PC-9 (cell line): ENCODE measurements around the gene MOCOS. TPM values are rescaled to one million over a fixed set of nuclear protein-coding genes. Genes with fewer than 3 reads are reported as not detected.

Experiments used
- BruUV-seq: library from RNA; stranded (reverse); fragments of 400-500 nt; replicated peaks from 2 replicates; lab custom pipeline; 2021; lab: Mats Ljungman, UMichigan
- CTCF ChIA-PET: fragments of 300-600 bp; sonication (Branson Sonifier 250); formaldehyde crosslinking; loops from one replicate; lab custom pipeline; 2022; ENCODE audit warnings: antibody characterized with exemption; lab: Charles Lee
- POLR2A ChIA-PET: fragments of 300-600 bp; sonication (Branson Sonifier 250); formaldehyde crosslinking; loops from one replicate; lab custom pipeline; 2022; ENCODE audit warnings: antibody characterized with exemption; ENCODE audit not compliant: unreplicated experiment; lab: Charles Lee
- DNase-seq, 2 experiments: peaks; one replicate each; pipeline versions ENCODE4 v3.0.0 to v3.0.0-alpha.2; 2015 to 2022; ENCODE audit warnings: mixed read lengths in 1 of 2
- H2AFZ ChIP-seq: fragments of 200-600 bp; sonication (generic); 2 replicates; pipeline ENCODE4 v1.8.1; 2017; ENCODE audit warnings: antibody characterized with exemption
- H3F3A ChIP-seq: fragments of 200-600 bp; sonication (generic); 2 replicates; pipeline ENCODE4 v1.8.1; 2017; ENCODE audit warnings: antibody characterized with exemption, mild to moderate bottlenecking, low read depth; ENCODE audit not compliant: insufficient read depth
- H3K27ac ChIP-seq: fragments of 200-600 bp; sonication (generic); 2 replicates; pipeline ENCODE4 v1.6.1; 2016; ENCODE audit warnings: mixed run types
- H3K27me3 ChIP-seq: fragments of 200-600 bp; sonication (generic); 2 replicates; pipeline ENCODE4 v1.6.1; 2016; ENCODE audit warnings: low read depth, mixed run types; ENCODE audit not compliant: insufficient read depth
- H3K36me3 ChIP-seq: fragments of 200-600 bp; sonication (generic); 2 replicates; pipeline ENCODE4 v1.6.1; 2016; ENCODE audit warnings: low read depth, mixed run types
- H3K4me1 ChIP-seq: fragments of 200-600 bp; sonication (generic); replicated peaks from 2 replicates; pipeline ENCODE4 v1.6.1; 2016; ENCODE audit warnings: mixed run types; ENCODE audit not compliant: insufficient read depth
- H3K4me2 ChIP-seq: fragments of 200-600 bp; sonication (generic); 2 replicates; pipeline ENCODE4 v1.6.1; 2017; ENCODE audit warnings: mixed run types
- H3K4me3 ChIP-seq: fragments of 200-600 bp; sonication (generic); 2 replicates; pipeline ENCODE4 v1.6.1; 2016; ENCODE audit warnings: mixed run types
- H3K79me2 ChIP-seq: fragments of 200-600 bp; sonication (generic); 2 replicates; pipeline ENCODE4 v1.6.1; 2017; ENCODE audit warnings: low read depth, mixed run types
- H3K9me2 ChIP-seq: fragments of 200-600 bp; sonication (generic); 2 replicates; pipeline ENCODE4 v1.8.1; 2017; ENCODE audit warnings: mild to moderate bottlenecking; ENCODE audit not compliant: insufficient read depth
- H3K9me3 ChIP-seq: fragments of 200-600 bp; sonication (generic); 2 replicates; pipeline ENCODE4 v1.8.1; 2016; ENCODE audit warnings: low read depth; ENCODE audit not compliant: insufficient read depth
- H4K20me1 ChIP-seq: fragments of 200-600 bp; sonication (generic); 2 replicates; pipeline ENCODE4 v1.8.1; 2017; ENCODE audit not compliant: insufficient read depth
- EZH2 ChIP-seq: fragments of 200-600 bp; sonication (generic); IDR thresholded peaks from 2 replicates; pipeline ENCODE4 v1.8.0; 2017; ENCODE audit warnings: antibody characterized with exemption, low read depth
- intact Hi-C: fragments of 100-400 bp; cut with micrococcal nuclease; formaldehyde crosslinking; loops from one replicate; pipeline ENCODE4 v1.10.0; 2022; ENCODE audit not compliant: unreplicated experiment
- total RNA-seq: library from RNA; stranded (reverse); gene quantifications from 2 replicates; pipeline ENCODE4 v1.2.3, GENCODE V29; 2021
- TF ChIP-seq, protein P1 (sequence below): fragments of 200-600 bp; sonication (generic); conservative IDR thresholded peaks from 2 replicates; pipeline ENCODE4 v1.6.1; 2017; ENCODE audit warnings: mixed run types, antibody characterized with exemption, mild to moderate bottlenecking, moderate library complexity

Gene MOCOS
- total RNA-seq, 1 experiment from 2014 or later, result 30.4 TPM

DNA sequence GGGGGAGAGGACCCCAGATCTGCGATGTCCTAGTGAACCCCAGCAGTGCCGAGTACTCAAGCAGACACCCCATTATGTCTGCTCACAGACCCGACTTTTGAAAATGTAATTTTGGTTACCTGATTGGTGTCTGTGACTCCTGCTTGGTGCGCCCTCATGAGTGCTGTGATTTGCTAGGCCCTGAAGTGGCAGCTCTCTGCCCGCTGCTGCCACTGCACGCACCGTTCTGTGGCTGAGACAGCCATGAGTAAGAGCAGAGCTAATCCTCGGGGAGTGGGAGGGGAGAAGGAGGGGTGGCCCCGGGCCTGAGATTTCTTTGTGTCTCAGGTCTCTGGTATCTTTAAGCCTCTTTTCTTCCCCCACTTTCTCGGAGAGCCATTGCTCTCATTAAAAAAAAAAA lies 128.4 kb downstream of the MOCOS start:
- DNase-seq, result peak in 1 of 2 experiments; percentile 31
- intact Hi-C loops, result no loop called here
- Histone ChIP-seq H3K79me2 (peaks cover 22% of the 10 kb centered on the region), H3K9me2 (no peaks in the 10 kb centered on the region), H3K27ac (peak overlapping the region; percentile 67; the same call in 1 of the 2 replicates), H3K4me1 (peaks cover 58% of the 10 kb centered on the region), H3K4me3 (no peak overlapping the region), H3K36me3 (no peaks in the 10 kb centered on the region), H3K27me3 (no peaks in the 10 kb centered on the region), H3K4me2 (no peak overlapping the region; the same call in 1 of the 2 replicates), H3F3A (peaks cover 14% of the 10 kb centered on the region; the same call in 1 of the 2 replicates), H3K9me3 (no peaks in the 10 kb centered on the region), H4K20me1 (no peaks in the 10 kb centered on the region), H2AFZ (no peak overlapping the region)
- CTCF ChIA-PET, result interaction anchor here (0.7 kb wide), 1 partner anchor 99 kb away, joined by 5 read pairs; no protein-coding TSS in a partner anchor
- POLR2A ChIA-PET, result interaction anchor here (0.6 kb wide), 2 partner anchors 17 to 114 kb away, joined by 3 to 4 read pairs; no protein-coding TSS in a partner anchor
- TF ChIP-seq, protein P1, sequence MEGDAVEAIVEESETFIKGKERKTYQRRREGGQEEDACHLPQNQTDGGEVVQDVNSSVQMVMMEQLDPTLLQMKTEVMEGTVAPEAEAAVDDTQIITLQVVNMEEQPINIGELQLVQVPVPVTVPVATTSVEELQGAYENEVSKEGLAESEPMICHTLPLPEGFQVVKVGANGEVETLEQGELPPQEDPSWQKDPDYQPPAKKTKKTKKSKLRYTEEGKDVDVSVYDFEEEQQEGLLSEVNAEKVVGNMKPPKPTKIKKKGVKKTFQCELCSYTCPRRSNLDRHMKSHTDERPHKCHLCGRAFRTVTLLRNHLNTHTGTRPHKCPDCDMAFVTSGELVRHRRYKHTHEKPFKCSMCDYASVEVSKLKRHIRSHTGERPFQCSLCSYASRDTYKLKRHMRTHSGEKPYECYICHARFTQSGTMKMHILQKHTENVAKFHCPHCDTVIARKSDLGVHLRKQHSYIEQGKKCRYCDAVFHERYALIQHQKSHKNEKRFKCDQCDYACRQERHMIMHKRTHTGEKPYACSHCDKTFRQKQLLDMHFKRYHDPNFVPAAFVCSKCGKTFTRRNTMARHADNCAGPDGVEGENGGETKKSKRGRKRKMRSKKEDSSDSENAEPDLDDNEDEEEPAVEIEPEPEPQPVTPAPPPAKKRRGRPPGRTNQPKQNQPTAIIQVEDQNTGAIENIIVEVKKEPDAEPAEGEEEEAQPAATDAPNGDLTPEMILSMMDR, result no peak
- TF ChIP-seq EZH2, result no peak
- BruUV-seq, result no TSS peak

DNA sequence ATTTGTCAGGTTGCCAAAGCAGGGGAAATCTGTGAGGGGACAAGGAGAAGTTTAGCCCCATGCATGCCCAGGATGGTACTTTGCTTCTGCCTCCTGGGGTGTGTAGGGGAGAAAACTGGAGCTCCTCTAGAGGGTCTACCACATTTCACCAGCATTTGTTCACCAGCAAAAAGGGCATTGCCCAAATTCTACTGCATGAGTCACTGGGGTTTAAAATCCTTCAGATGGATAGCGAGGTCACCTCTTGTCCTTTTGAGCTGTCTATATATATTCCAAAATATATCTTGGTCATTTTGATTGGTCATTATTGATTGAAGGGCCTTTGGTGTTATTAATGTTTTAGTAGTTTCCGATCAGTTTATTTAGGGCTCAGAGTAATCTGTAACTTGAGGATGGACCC lies 128.9 kb downstream of the MOCOS start:
- intact Hi-C loops, result no loop called here
- Histone ChIP-seq H2AFZ (no peak overlapping the region), H3K9me3 (no peaks in the 10 kb centered on the region), H3K4me1 (peaks cover 55% of the 10 kb centered on the region), H3K79me2 (peaks cover 18% of the 10 kb centered on the region), H3K27me3 (no peaks in the 10 kb centered on the region), H3K9me2 (no peaks in the 10 kb centered on the region), H3K36me3 (no peaks in the 10 kb centered on the region), H3F3A (peaks cover 9% of the 10 kb centered on the region; the same call in 1 of the 2 replicates), H3K27ac (no peak overlapping the region), H3K4me3 (no peak overlapping the region), H4K20me1 (no peaks in the 10 kb centered on the region), H3K4me2 (no peak overlapping the region)
- ChIA-PET CTCF (no interaction called here), POLR2A (interaction anchor here (0.5 to 0.6 kb wide), 2 partner anchors 78 to 113 kb away, joined by 3 read pairs; no protein-coding TSS in a partner anchor)
- no peak for DNase-seq
- BruUV-seq, result no TSS peak
- TF ChIP-seq, protein P1, result no peak
- no peak for TF ChIP-seq EZH2

Other genes with a start within 250 kb of the MOCOS start
- gene RPRD1A, start 119.9 kb upstream of the MOCOS start, total RNA-seq, result 29.2 and 34.2 TPM in 2 replicates
- gene SLC39A6, start 58.2 kb upstream of the MOCOS start, total RNA-seq, result 14.8 and 20.3 TPM in 2 replicates
- gene ELP2, start 57.6 kb upstream of the MOCOS start, total RNA-seq, result 54.2 and 68.3 TPM in 2 replicates
- gene FHOD3, start 110.2 kb downstream of the MOCOS start, total RNA-seq, result 10.6 and 13.3 TPM in 2 replicates